NCI-H510A (cell line): ENCODE results near the gene ACKR2.
A peak's percentile ranks its signal among the peaks of the same experiment; 100 is the strongest.
"Not testable (repeated sequence)": the region's sequence is repeated elsewhere in the genome, so short reads cannot be mapped to it uniquely, and the experiment has no call there.

Experiments
- DNase-seq: peaks from one replicate; lab custom pipeline; 2025; lab: John Stamatoyannopoulos, UW

Gene ACKR2

GRCh38 chr3:42801784-42802183 lies 7.5 kb upstream of the ACKR2 start:
- DNase-seq, result no peak

- no peak for DNase-seq
These were observed 6.3 kb upstream of the ACKR2 start for GRCh38 chr3:42802876-42803413.

GRCh38 chr3:42803414-42804105 lies 5.7 kb upstream of the ACKR2 start:
- DNase-seq, result no peak

- DNase-seq, result peak; percentile 97
These were observed 5.0 kb upstream of the ACKR2 start, which contains the start of gene HIGD1A for GRCh38 chr3:42804106-42804830. HIGD1A (minus strand) TSS chr3:42804490; CDS start chr3:42794253, 10,237 bp downstream.

GRCh38 chr3:42804831-42805132 lies 4.5 kb upstream of the ACKR2 start:
- DNase-seq, result no peak

- DNase-seq, result no peak
These were observed 4.0 kb upstream of the ACKR2 start for GRCh38 chr3:42805141-42805821.

GRCh38 chr3:42807929-42808328 lies 1.3 kb upstream of the ACKR2 start:
- DNase-seq, result no peak

GRCh38 chr3:42810706-42811105 lies 1.5 kb downstream of the ACKR2 start:
- not testable (repeated sequence) for DNase-seq

GRCh38 chr3:42811118-42811883 lies 2.1 kb downstream of the ACKR2 start:
- not testable (repeated sequence) for DNase-seq

GRCh38 chr3:42814246-42814645 lies 5.0 kb downstream of the ACKR2 start:
- DNase-seq, result no peak

- DNase-seq, result no peak
These were observed 5.8 kb downstream of the ACKR2 start for GRCh38 chr3:42814914-42815507.

GRCh38 chr3:42815826-42816225 lies 6.6 kb downstream of the ACKR2 start:
- no peak for DNase-seq

GRCh38 chr3:42819351-42819965 lies 10.2 kb downstream of the ACKR2 start:
- peak; percentile 70 for DNase-seq

GRCh38 chr3:42820746-42821051 lies 11.5 kb downstream of the ACKR2 start:
- no peak for DNase-seq

GRCh38 chr3:42822828-42823227 lies 13.6 kb downstream of the ACKR2 start:
- no peak for DNase-seq

GRCh38 chr3:42823351-42823750 lies 14.1 kb downstream of the ACKR2 start:
- peak; percentile 63 for DNase-seq

- DNase-seq, result no peak
These were observed 16.9 kb downstream of the ACKR2 start for GRCh38 chr3:42826141-42826540.

GRCh38 chr3:42827023-42827422 lies 17.8 kb downstream of the ACKR2 start:
- DNase-seq, result no peak

- DNase-seq, result no peak
These were observed 18.4 kb downstream of the ACKR2 start for GRCh38 chr3:42827654-42828053.

- no peak for DNase-seq
These were observed 19.9 kb downstream of the ACKR2 start for GRCh38 chr3:42829083-42829627.
